Neural cell (in vitro differentiated cells): Measurements from ENCODE around the gene HEXD. TPM values are rescaled to one million over a fixed set of nuclear protein-coding genes. Genes with fewer than 3 reads are reported as not detected.

Experiments
- H2AFZ ChIP-seq: fragments of 200-600, 300-800 bp; sonication (generic), shearing (Covaris generic); 2 replicates; pipeline ENCODE4 v1.6.0; 2014; ENCODE audit warnings: low read depth, mild to moderate bottlenecking, antibody characterized with exemption, low read length, moderate library complexity
- H3F3A ChIP-seq: fragments of 200-600 bp; shearing (Covaris generic); 2 replicates; pipeline ENCODE4 v1.6.1; 2016; ENCODE audit warnings: mild to moderate bottlenecking, moderate library complexity, mixed read lengths, antibody characterized with exemption, low read length; ENCODE audit not compliant: insufficient read depth, poor library complexity, severe bottlenecking
- H3K27ac ChIP-seq: fragments of 200-600, 300-800 bp; sonication (generic), shearing (Covaris generic); 2 replicates; pipeline ENCODE4 v1.5.1; 2014; ENCODE audit warnings: mild to moderate bottlenecking, low read length, moderate library complexity
- H3K27me3 ChIP-seq: fragments of 300-800, 200-600 bp; sonication (generic), shearing (Covaris generic); 2 replicates; pipeline ENCODE4 v1.6.0; 2014; ENCODE audit warnings: mild to moderate bottlenecking, low read depth, low read length, moderate library complexity; ENCODE audit not compliant: insufficient read depth
- H3K36me3 ChIP-seq: fragments of 300-800, 200-600 bp; sonication (generic), shearing (Covaris generic); 2 replicates; pipeline ENCODE4 v1.5.1; 2014; ENCODE audit warnings: mild to moderate bottlenecking, antibody characterized with exemption, low read length, moderate library complexity; ENCODE audit not compliant: insufficient read depth
- H3K4me2 ChIP-seq: fragments of 300-800, 200-600 bp; sonication (generic), shearing (Covaris generic); 2 replicates; pipeline ENCODE4 v1.6.0; 2014; ENCODE audit warnings: mild to moderate bottlenecking, low read length
- H3K4me3 ChIP-seq: fragments of 300-800, 200-600 bp; sonication (generic), shearing (Covaris generic); 2 replicates; pipeline ENCODE4 v1.5.1; 2014; ENCODE audit warnings: mild to moderate bottlenecking, low read length, moderate library complexity
- H3K79me2 ChIP-seq: fragments of 200-600 bp; shearing (Covaris generic); replicated peaks from 2 replicates; pipeline ENCODE4 v1.6.0; 2014; ENCODE audit warnings: mild to moderate bottlenecking, low read length, moderate library complexity; ENCODE audit not compliant: insufficient read depth
- H3K9ac ChIP-seq: fragments of 300-800, 200-600 bp; sonication (generic), shearing (Covaris generic); 2 replicates; pipeline ENCODE4 v1.6.1; 2016; ENCODE audit warnings: mild to moderate bottlenecking, low read length, mixed read lengths
- H3K9me2 ChIP-seq: fragments of 200-600 bp; shearing (Covaris generic); 2 replicates; pipeline ENCODE4 v1.6.1; 2016; ENCODE audit warnings: mild to moderate bottlenecking, low read length, mixed read lengths; ENCODE audit not compliant: insufficient read depth
- H3K9me3 ChIP-seq: fragments of 200-600, 300-800 bp; sonication (generic), shearing (Covaris generic); 2 replicates; pipeline ENCODE4 v1.6.1; 2016; ENCODE audit warnings: mild to moderate bottlenecking, mixed run types, low read length, moderate library complexity, mixed read lengths
- H4K20me1 ChIP-seq: fragments of 200-600 bp; shearing (Covaris generic); 2 replicates; pipeline ENCODE4 v1.6.1; 2016; ENCODE audit warnings: mild to moderate bottlenecking, mixed run types; ENCODE audit not compliant: insufficient read depth
- CTCF ChIP-seq: fragments of 450-650 bp; IDR thresholded peaks from 2 replicates; pipeline ENCODE4 v1.5.1; 2014; ENCODE audit warnings: antibody characterized with exemption, mild to moderate bottlenecking, moderate library complexity; ENCODE audit not compliant: poor library complexity, severe bottlenecking
- EP300 ChIP-seq: fragments of 450-650 bp; conservative IDR thresholded peaks from 2 replicates; pipeline ENCODE4 v1.6.1; 2014; ENCODE audit warnings: antibody characterized with exemption, mild to moderate bottlenecking, moderate library complexity; ENCODE audit not compliant: poor library complexity, severe bottlenecking
- EZH2 ChIP-seq: fragments of 200-600, 300-800 bp; shearing (Covaris generic), sonication (generic); IDR thresholded peaks from 2 replicates; pipeline ENCODE4 v1.6.1; 2014; ENCODE audit warnings: antibody characterized with exemption, low read length, borderline replicate concordance, mild to moderate bottlenecking; ENCODE audit not compliant: insufficient read depth, poor library complexity, severe bottlenecking
- MXI1 ChIP-seq: fragments of 450-650 bp; conservative IDR thresholded peaks from 2 replicates; pipeline ENCODE4 v1.6.1; 2014; ENCODE audit warnings: antibody characterized with exemption, mild to moderate bottlenecking; ENCODE audit not compliant: poor library complexity, severe bottlenecking
- POLR2AphosphoS5 ChIP-seq: IDR thresholded peaks from 2 replicates; pipeline ENCODE4 v1.6.1; 2012
- RAD21 ChIP-seq: fragments of 450-650 bp; conservative IDR thresholded peaks from 2 replicates; pipeline ENCODE4 v1.6.1; 2014; ENCODE audit warnings: antibody characterized with exemption, mild to moderate bottlenecking, moderate library complexity
- SMC3 ChIP-seq: fragments of 450-650 bp; conservative IDR thresholded peaks from 2 replicates; pipeline ENCODE4 v1.6.1; 2014; ENCODE audit warnings: antibody characterized with exemption, mild to moderate bottlenecking, moderate library complexity; ENCODE audit not compliant: poor library complexity
- TAF1 ChIP-seq: IDR thresholded peaks from 2 replicates; pipeline ENCODE4 v1.6.1; 2012; ENCODE audit warnings: low read depth
- polyA plus RNA-seq: library from polyadenylated mRNA; depleted of rRNA; stranded (reverse); fragments of >200 nt; gene quantifications from 2 replicates; pipeline ENCODE4 v1.2.3, GENCODE V29; 2014
- TF ChIP-seq, protein P1 (sequence below): IDR thresholded peaks from 2 replicates; pipeline ENCODE4 v1.6.1; 2012; ENCODE audit warnings: borderline replicate concordance

Gene HEXD
- polyA plus RNA-seq, 1 donor from 2014 or later: 72.8 TPM

DNA sequence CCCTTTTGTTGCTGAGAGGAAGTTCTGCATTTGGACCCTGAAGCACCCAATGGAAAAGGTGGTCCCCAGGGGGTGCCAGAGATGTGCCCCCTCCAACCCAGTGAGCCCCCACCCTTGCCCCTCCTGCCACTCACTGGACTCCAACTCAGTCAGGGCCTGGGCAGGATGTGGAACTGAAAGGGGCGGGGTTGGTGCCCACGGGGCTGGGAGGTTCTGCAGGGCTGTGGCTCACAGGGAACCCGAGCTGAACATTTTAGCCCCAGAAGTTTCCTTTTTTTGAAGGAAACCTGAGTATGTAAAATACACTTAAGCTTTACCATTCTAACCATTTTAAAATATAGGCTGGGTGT, 16.0 kb downstream of the HEXD start:
- no peaks in the 10 kb centered on the region for H3K79me2 ChIP-seq
- no peaks in the 10 kb centered on the region for H4K20me1 ChIP-seq
- no peak overlapping the region for H3K9ac ChIP-seq
- no peaks in the 10 kb centered on the region for H3K27me3 ChIP-seq
- H3K4me2 ChIP-seq: no peak overlapping the region
- no peak overlapping the region for H3K4me3 ChIP-seq
- no peak overlapping the region for H2AFZ ChIP-seq
- no peaks in the 10 kb centered on the region for H3K9me3 ChIP-seq
- H3K36me3 ChIP-seq: no peaks in the 10 kb centered on the region
- TF ChIP-seq CTCF (no peak), RAD21 (no peak), EZH2 (no peak), MXI1 (no peak), POLR2AphosphoS5 (no peak), TAF1 (no peak), EP300 (no peak)
- TF ChIP-seq, protein P1, sequence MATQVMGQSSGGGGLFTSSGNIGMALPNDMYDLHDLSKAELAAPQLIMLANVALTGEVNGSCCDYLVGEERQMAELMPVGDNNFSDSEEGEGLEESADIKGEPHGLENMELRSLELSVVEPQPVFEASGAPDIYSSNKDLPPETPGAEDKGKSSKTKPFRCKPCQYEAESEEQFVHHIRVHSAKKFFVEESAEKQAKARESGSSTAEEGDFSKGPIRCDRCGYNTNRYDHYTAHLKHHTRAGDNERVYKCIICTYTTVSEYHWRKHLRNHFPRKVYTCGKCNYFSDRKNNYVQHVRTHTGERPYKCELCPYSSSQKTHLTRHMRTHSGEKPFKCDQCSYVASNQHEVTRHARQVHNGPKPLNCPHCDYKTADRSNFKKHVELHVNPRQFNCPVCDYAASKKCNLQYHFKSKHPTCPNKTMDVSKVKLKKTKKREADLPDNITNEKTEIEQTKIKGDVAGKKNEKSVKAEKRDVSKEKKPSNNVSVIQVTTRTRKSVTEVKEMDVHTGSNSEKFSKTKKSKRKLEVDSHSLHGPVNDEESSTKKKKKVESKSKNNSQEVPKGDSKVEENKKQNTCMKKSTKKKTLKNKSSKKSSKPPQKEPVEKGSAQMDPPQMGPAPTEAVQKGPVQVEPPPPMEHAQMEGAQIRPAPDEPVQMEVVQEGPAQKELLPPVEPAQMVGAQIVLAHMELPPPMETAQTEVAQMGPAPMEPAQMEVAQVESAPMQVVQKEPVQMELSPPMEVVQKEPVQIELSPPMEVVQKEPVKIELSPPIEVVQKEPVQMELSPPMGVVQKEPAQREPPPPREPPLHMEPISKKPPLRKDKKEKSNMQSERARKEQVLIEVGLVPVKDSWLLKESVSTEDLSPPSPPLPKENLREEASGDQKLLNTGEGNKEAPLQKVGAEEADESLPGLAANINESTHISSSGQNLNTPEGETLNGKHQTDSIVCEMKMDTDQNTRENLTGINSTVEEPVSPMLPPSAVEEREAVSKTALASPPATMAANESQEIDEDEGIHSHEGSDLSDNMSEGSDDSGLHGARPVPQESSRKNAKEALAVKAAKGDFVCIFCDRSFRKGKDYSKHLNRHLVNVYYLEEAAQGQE: no peak
- no peaks in the 10 kb centered on the region for H3K9me2 ChIP-seq
- H3K27ac ChIP-seq: no peak overlapping the region
- H3F3A ChIP-seq: no peaks in the 10 kb centered on the region

- Histone ChIP-seq H2AFZ (no peak overlapping the region), H3K36me3 (no peaks in the 10 kb centered on the region), H3K27ac (no peak overlapping the region), H3K9ac (no peak overlapping the region), H3K27me3 (no peaks in the 10 kb centered on the region), H4K20me1 (no peaks in the 10 kb centered on the region), H3K9me3 (no peaks in the 10 kb centered on the region), H3K4me2 (no peak overlapping the region), H3K9me2 (no peaks in the 10 kb centered on the region), H3K79me2 (no peaks in the 10 kb centered on the region), H3K4me3 (no peak overlapping the region), H3F3A (no peaks in the 10 kb centered on the region)
- no peak for TF ChIP-seq POLR2AphosphoS5
- no peak for TF ChIP-seq EZH2
- TF ChIP-seq SMC3: no peak
- TF ChIP-seq RAD21: no peak
- TF ChIP-seq MXI1: no peak
- TF ChIP-seq TAF1: no peak
- TF ChIP-seq CTCF: no peak
- TF ChIP-seq EP300: no peak
- TF ChIP-seq, protein P1: no peak
Measured at GRCh38 chr17:82435103-82435502, 17.0 kb downstream of the HEXD start.
